Neural cell (in vitro differentiated cells): ENCODE results near the gene IL25.

Source experiments
- MXI1 ChIP-seq: fragments of 450-650 bp; conservative IDR thresholded peaks from 2 replicates; pipeline ENCODE4 v1.6.1; 2014; ENCODE audit warnings: antibody characterized with exemption, mild to moderate bottlenecking; ENCODE audit not compliant: poor library complexity, severe bottlenecking
- SMC3 ChIP-seq: fragments of 450-650 bp; conservative IDR thresholded peaks from 2 replicates; pipeline ENCODE4 v1.6.1; 2014; ENCODE audit warnings: antibody characterized with exemption, mild to moderate bottlenecking, moderate library complexity; ENCODE audit not compliant: poor library complexity
- TAF1 ChIP-seq: IDR thresholded peaks from 2 replicates; pipeline ENCODE4 v1.6.1; 2012; ENCODE audit warnings: low read depth
- TF ChIP-seq, protein P1 (sequence below): fragments of 450-650 bp; IDR thresholded peaks from 2 replicates; pipeline ENCODE4 v1.5.1; 2014; ENCODE audit warnings: antibody characterized with exemption, mild to moderate bottlenecking, moderate library complexity; ENCODE audit not compliant: poor library complexity, severe bottlenecking

DNA sequence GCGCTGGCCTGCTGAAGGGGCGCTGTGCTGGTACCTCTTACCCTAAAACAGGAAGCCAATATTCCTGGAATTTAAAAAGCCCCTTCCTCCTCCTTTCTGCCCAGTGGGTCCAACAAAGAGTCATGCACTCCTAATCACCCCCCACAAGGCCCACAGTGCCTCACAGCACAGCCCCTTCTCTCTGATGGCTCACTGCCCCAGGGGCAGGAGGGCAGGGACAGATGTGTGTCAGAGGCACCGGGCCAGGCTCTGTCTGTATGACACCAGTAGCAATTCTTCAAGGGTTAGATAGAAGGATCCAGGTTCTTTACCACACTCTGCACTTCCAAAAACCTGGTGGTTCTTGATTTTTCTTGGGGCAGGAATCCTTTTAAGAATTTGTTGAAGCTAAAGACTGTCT, 26.5 kb downstream of the IL25 start:
- TF ChIP-seq, protein P1, sequence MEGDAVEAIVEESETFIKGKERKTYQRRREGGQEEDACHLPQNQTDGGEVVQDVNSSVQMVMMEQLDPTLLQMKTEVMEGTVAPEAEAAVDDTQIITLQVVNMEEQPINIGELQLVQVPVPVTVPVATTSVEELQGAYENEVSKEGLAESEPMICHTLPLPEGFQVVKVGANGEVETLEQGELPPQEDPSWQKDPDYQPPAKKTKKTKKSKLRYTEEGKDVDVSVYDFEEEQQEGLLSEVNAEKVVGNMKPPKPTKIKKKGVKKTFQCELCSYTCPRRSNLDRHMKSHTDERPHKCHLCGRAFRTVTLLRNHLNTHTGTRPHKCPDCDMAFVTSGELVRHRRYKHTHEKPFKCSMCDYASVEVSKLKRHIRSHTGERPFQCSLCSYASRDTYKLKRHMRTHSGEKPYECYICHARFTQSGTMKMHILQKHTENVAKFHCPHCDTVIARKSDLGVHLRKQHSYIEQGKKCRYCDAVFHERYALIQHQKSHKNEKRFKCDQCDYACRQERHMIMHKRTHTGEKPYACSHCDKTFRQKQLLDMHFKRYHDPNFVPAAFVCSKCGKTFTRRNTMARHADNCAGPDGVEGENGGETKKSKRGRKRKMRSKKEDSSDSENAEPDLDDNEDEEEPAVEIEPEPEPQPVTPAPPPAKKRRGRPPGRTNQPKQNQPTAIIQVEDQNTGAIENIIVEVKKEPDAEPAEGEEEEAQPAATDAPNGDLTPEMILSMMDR = no peak
- TF ChIP-seq MXI1 = no peak
- TF ChIP-seq TAF1 = no peak
- TF ChIP-seq SMC3 = no peak
